Osteocyte (in vitro differentiated cells): ENCODE measurements around the gene PTPRN2. TPM values are rescaled to one million over a fixed set of nuclear protein-coding genes. Genes with fewer than 3 reads are reported as not detected.
"Not testable (repeated sequence)": the region's sequence is repeated elsewhere in the genome, so short reads cannot be mapped to it uniquely, and the experiment has no call there.

Experiments
- DNase-seq: peaks from one replicate; pipeline ENCODE4 v3.0.0; 2021; ENCODE audit warnings: mixed read lengths; ENCODE audit not compliant: unreplicated experiment; ENCODE audit errors: extremely low spot score
- H3K27ac Mint-ChIP-seq: one replicate; pipeline ENCODE4 v1.8.0; 2021; ENCODE audit warnings: mild to moderate bottlenecking, mixed read lengths; ENCODE audit not compliant: unreplicated experiment
- H3K27me3 Mint-ChIP-seq: one replicate; pipeline ENCODE4 v1.8.0; 2021; ENCODE audit warnings: mixed read lengths; ENCODE audit not compliant: unreplicated experiment
- H3K36me3 Mint-ChIP-seq: one replicate; pipeline ENCODE4 v1.8.0; 2021; ENCODE audit warnings: mixed read lengths; ENCODE audit not compliant: unreplicated experiment
- H3K4me1 Mint-ChIP-seq: one replicate; pipeline ENCODE4 v1.8.0; 2021; ENCODE audit warnings: mixed read lengths; ENCODE audit not compliant: unreplicated experiment
- H3K4me3 Mint-ChIP-seq: one replicate; pipeline ENCODE4 v1.8.0; 2021; ENCODE audit warnings: mild to moderate bottlenecking, moderate library complexity, mixed read lengths; ENCODE audit not compliant: unreplicated experiment
- H3K9me3 Mint-ChIP-seq: one replicate; pipeline ENCODE4 v1.8.0; 2021; ENCODE audit warnings: mixed read lengths; ENCODE audit not compliant: unreplicated experiment
- CTCF ChIP-seq: fragments of 200-600 bp; sonication (generic); IDR thresholded peaks from 2 replicates; pipeline ENCODE4 v1.5.0; 2021; ENCODE audit warnings: antibody characterized with exemption, mild to moderate bottlenecking, moderate library complexity
- total RNA-seq: library from RNA; stranded (reverse); gene quantifications from 2 replicates; pipeline ENCODE4 v1.2.1, GENCODE V29; 2021

Gene PTPRN2
- total RNA-seq, 1 donor from 2014 or later = 0.59 TPM

GRCh38 chr7:157923903-157924630, 663.6 kb downstream of the PTPRN2 start:
- Mint-ChIP-seq H3K4me1 (no peaks in the 10 kb centered on the region), H3K9me3 (peaks cover 34% of the 10 kb centered on the region), H3K27me3 (no peaks in the 10 kb centered on the region), H3K36me3 (no peaks in the 10 kb centered on the region), H3K27ac (no peak overlapping the region), H3K4me3 (no peak overlapping the region)
- no peak for TF ChIP-seq CTCF
- no peak for DNase-seq

- DNase-seq = no peak
- peaks cover 39% of the 10 kb centered on the region for H3K9me3 Mint-ChIP-seq
- H3K4me3 Mint-ChIP-seq = no peak overlapping the region
- H3K27me3 Mint-ChIP-seq = no peaks in the 10 kb centered on the region
- TF ChIP-seq CTCF = no peak
- H3K4me1 Mint-ChIP-seq = no peaks in the 10 kb centered on the region
- H3K27ac Mint-ChIP-seq = no peak overlapping the region
- H3K36me3 Mint-ChIP-seq = no peaks in the 10 kb centered on the region
Measured at GRCh38 chr7:157922576-157922975, 665.0 kb downstream of the PTPRN2 start.

GRCh38 chr7:157918326-157919080, 669.1 kb downstream of the PTPRN2 start:
- no peak for TF ChIP-seq CTCF
- Mint-ChIP-seq H3K27me3 (no peaks in the 10 kb centered on the region), H3K36me3 (no peaks in the 10 kb centered on the region), H3K27ac (no peak overlapping the region), H3K4me3 (no peak overlapping the region), H3K4me1 (no peaks in the 10 kb centered on the region), H3K9me3 (peaks cover 50% of the 10 kb centered on the region)
- no peak for DNase-seq

- no peak for TF ChIP-seq CTCF
- no peaks in the 10 kb centered on the region for H3K4me1 Mint-ChIP-seq
- no peaks in the 10 kb centered on the region for H3K27me3 Mint-ChIP-seq
- H3K9me3 Mint-ChIP-seq = peaks cover 52% of the 10 kb centered on the region
- H3K27ac Mint-ChIP-seq = no peak overlapping the region
- H3K4me3 Mint-ChIP-seq = no peak overlapping the region
- H3K36me3 Mint-ChIP-seq = no peaks in the 10 kb centered on the region
- no peak for DNase-seq
Measured at GRCh38 chr7:157916946-157917640, 670.5 kb downstream of the PTPRN2 start.

- Mint-ChIP-seq H3K4me1 (no peaks in the 10 kb centered on the region), H3K4me3 (no peak overlapping the region), H3K9me3 (peaks cover 38% of the 10 kb centered on the region), H3K36me3 (no peaks in the 10 kb centered on the region), H3K27ac (no peak overlapping the region), H3K27me3 (no peaks in the 10 kb centered on the region)
- no peak for DNase-seq
- no peak for TF ChIP-seq CTCF
Measured at GRCh38 chr7:157910446-157910845, 677.2 kb downstream of the PTPRN2 start.

- H3K4me3 Mint-ChIP-seq, H3K27me3 Mint-ChIP-seq: not testable (repeated sequence)
- peaks cover 37% of the 10 kb centered on the region for H3K9me3 Mint-ChIP-seq
Measured at GRCh38 chr7:157910045-157910444, 677.6 kb downstream of the PTPRN2 start.

More at GRCh38 chr7:157910045-157910444, 677.6 kb downstream of the PTPRN2 start:
- not testable (repeated sequence) for H3K36me3 Mint-ChIP-seq, H3K4me1 Mint-ChIP-seq, DNase-seq, H3K27ac Mint-ChIP-seq
